Stimulated activated CD4-positive, alpha-beta T cell treated with anti-CD3 and anti-CD28 coated beads, Interleukin-12 subunit alpha, Interleukin-12 subunit beta, amount 100 ng/mL, for 4 hours (primary cell): Measurements from ENCODE around the gene CNKSR1.

Experiments
- DNase-seq: peaks from one replicate; pipeline ENCODE4 v3.0.0-alpha.2; 2020

CNKSR1 gene, protein sequence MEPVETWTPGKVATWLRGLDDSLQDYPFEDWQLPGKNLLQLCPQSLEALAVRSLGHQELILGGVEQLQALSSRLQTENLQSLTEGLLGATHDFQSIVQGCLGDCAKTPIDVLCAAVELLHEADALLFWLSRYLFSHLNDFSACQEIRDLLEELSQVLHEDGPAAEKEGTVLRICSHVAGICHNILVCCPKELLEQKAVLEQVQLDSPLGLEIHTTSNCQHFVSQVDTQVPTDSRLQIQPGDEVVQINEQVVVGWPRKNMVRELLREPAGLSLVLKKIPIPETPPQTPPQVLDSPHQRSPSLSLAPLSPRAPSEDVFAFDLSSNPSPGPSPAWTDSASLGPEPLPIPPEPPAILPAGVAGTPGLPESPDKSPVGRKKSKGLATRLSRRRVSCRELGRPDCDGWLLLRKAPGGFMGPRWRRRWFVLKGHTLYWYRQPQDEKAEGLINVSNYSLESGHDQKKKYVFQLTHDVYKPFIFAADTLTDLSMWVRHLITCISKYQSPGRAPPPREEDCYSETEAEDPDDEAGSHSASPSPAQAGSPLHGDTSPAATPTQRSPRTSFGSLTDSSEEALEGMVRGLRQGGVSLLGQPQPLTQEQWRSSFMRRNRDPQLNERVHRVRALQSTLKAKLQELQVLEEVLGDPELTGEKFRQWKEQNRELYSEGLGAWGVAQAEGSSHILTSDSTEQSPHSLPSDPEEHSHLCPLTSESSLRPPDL

DNA sequence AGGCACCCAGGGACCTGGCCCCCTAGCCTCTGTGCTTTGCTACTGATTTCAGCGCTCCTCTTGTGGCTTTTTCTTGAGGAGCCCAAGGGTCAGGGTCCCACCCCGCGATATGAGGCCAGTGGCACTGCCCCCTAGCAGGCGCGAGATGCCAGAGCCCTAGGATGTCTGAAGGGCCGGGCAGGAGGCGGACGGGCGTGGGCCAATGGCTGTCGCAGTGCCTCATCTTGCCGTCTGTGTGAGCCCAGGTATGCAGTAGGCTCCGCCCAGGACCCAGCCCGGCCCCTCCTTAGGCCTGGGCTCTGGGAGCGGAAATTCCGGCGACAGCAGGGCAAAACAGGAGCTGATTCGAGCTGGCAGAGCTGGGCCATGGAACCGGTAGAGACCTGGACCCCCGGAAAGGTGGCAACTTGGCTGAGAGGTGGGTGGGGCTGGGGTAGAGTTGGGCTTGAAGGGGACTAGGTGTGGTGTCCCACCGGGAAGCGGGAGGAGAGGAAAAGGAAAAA lies at the start of gene CNKSR1:
CNKSR1 (plus strand) TSS at position 310 of the 503 bp plus-strand sequence; CDS start at position 367, 57 bp downstream.
- DNase-seq: no peak

DNA sequence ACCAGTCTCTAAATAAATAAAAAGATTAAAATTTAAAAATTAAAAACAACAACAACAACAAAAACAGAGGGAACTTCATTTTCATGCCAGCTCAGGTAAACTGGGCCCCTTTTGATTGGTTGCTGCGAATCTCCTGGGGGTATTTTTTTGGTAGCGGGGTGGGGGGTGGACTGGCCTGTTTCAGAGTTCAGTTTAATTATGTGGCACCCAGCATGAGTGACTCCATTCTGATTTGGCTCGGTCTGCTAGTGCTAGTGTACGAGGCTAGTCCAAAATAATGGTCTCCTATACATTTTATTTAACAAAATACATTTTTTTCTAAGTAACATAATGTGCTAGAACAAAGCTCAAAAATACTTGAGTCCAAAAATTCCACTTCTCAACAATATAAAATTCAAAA lies 47.5 kb upstream of the CNKSR1 start:
- DNase-seq: no peak

DNA sequence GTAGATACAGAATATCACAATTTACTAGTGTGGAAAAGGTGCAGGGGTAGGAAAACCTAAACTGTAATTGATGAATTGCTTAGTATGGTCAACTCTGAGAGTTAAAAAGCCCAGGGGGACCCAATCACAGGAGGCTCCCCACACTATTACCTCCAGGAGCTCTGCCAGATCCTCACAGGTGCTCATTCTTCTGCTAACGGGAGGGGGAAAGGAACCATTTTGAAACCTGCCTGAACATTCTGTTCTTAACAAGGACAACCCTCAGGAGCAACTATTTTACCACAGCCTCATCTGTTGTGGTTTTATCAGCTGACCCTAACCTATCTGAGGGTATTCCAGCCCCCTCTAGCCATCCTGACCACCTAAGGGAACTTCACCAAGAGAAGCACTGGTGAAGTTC lies 46.6 kb upstream of the CNKSR1 start:
- no peak for DNase-seq

DNA sequence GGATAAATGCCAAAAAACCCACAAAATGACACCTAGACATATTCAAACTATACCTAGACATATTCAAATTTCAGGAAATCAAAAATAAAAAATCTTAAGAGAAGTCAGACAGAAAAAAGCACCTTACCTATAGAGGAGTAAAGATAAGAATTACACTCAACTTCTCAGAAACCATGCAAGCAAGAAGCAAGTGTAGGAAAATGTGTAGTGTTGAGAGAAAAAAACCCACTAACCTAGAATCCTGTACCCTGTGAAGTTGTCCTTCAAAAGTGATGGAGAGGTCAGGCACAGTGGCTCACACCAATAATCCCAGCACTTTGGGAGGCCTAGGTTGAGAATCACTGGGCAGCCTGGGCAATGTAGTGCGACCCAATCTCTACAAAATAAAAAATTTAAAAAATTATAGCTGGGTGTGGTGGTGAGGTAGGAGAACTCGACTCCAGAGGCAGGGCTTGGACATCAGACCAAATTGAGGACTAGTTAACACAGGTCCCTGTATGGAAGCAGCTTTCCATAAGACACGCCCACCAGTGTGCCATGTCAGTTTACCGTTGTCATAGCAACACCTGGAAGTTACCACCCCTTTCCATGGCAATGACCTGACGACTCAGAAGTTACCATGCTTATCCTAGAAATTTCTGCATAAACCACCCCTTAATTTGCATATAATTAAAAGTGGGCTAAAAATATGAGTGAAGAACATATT lies 45.0 kb upstream of the CNKSR1 start:
- DNase-seq: no peak

DNA sequence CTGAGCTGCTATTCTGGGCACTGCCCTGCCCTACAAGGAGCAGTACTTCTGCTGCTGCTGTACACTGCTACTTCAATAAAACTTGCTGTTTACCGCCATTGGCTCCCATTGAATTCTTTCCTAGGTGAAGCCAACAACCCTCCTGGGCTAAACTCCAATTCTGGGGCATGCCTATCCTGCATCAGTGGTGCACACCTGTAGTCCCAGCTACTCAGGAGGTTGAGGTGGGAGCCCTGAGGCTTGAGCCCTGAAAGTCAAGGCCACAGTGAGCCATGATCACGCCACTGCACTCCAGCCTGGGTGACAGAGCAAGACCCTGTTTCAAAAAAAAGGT lies 44.5 kb upstream of the CNKSR1 start:
- DNase-seq: no peak

DNA sequence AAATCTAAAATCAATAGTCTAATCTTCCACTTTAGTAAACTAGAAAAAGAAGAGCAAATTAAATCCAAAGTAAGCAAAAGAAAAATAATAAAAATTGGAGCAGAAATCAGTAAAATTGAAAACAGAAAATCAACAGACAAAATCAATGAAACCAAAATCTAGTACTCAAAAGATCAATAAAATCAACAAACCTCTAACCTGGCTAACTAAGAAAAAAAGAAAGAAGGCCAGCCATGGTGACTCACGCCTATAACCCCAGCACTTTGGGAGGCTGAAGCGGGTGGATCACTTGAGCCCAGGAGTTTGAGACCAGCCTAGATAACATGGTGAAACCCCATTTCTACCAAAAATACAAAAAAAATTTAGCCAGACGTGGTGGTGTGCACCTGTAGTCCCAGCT lies 42.8 kb upstream of the CNKSR1 start:
- DNase-seq: no peak

DNA sequence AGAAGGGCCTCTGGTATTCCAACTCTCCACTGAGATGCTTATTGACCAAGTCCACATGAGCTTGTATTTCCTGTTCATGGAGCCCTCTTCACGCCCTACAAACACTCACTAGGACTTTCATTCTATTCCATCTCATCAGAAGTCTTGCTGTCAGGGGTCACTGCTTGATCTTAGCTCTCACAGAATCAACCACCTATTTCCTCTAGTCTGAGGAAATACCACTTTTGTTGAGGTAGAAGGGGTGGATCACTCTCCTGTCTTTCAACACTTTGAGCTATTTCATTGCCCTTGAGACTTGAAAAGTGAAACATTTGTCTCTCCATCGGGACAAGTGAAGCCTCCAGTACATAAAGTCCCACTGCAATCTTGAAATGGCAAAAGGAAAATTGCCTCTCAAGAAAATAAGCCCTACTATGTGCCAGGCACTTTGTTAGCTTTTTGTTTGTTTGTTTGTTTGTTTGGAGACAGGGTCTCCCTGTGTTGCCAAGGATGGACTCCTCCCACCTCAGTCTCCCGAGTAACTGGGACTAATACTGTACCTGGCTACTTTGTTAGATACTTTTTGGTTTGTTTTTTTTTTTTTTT lies 38.2 kb upstream of the CNKSR1 start:
- DNase-seq: no peak

DNA sequence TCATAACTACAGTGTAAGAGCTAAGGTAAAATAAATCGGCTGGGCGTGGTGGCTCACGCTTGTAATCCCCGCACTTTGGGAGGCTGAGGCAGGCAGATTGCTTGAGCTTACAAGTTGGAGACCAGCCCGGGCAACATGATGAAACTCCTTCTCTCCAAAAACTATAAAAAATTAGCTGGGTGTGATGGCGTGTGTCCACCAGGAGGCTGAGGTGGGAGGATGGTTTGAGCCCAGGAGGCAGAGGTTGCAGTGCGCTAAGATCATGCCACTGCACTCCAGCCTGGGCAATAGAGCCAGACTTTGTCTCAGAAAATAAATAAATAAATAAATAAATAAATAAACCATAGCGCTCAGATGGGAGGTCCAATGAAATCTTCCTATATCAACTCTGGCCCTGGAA lies 35.1 kb upstream of the CNKSR1 start:
- DNase-seq: no peak

DNA sequence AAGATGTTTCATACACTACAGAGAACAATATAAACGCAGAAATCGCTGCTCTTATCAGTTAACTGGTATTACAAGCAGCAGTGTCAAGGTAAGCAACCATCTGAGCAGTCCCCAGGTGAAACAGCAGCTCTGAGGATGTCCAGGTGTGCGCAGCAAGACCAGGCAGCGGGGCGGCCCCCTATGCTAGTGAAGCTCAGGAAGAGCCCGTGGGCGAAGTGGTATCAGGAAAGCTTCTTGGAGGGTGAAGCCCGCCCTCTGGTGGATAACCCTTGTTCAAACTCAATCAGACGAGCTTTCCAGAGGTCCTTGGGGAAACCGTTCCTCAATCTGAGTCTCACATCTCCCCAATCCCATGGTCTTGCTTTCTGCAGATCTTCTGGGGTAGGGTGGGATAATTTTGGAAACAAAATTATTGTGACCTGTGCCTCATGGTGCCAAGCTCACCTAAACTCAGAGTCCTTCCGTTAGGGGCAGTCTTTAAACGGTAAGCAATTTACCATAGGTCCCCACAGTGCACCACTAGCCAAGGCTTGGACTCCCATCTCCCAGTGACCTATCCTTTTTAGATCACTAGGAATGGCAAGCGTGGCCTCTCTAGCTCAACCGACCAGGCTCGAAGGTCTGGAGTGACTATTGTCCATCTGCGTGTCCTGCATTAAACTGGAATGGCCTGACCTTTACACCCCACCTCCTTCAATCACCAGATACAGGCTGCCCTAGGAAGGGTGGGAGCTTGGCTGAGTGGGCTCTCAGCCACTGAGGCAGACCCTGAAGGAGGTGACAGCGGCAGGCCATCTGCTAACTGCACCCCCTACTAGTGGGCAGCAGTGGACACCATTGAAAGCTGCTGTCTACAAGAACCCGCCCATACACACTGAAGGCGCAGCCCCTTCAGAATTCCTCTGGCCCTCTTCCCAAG lies 32.0 kb upstream of the CNKSR1 start:
- peak; percentile 66 for DNase-seq

DNA sequence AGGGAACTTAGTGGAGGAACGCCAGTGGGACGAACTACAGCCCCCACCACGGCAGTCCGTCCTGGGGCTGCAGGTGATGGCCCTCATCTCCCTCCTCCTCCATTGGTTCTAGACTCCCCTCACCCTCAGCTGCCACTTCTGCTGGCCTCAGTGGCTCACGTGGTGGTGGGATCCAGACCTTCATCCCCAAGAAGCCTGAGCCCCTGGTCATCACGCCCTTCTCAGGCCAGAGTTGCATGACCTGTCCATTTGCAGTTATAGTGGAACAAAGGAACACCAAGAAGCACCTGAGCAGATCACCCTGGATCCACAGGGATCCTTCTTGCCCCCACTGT lies 31.4 kb upstream of the CNKSR1 start:
- no peak for DNase-seq

DNA sequence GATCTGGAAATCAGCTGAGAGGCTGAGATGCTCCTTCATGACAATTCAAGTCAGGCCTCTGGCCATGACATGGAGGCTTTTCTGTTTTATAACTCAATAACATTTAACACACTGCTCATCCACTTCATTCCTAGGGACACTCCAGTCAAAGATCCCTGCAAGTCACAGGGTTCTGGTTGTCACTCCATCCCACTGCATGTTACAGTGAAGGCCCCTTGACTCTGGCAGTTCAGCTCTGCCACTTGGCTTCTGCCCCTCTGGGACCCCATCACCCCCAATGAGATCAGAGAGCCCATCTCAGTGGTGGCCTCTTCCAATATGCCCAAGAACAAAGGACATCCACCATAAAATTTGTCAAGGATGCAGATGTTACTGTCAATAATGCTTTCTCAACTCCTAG lies 28.4 kb upstream of the CNKSR1 start:
- no peak for DNase-seq

DNA sequence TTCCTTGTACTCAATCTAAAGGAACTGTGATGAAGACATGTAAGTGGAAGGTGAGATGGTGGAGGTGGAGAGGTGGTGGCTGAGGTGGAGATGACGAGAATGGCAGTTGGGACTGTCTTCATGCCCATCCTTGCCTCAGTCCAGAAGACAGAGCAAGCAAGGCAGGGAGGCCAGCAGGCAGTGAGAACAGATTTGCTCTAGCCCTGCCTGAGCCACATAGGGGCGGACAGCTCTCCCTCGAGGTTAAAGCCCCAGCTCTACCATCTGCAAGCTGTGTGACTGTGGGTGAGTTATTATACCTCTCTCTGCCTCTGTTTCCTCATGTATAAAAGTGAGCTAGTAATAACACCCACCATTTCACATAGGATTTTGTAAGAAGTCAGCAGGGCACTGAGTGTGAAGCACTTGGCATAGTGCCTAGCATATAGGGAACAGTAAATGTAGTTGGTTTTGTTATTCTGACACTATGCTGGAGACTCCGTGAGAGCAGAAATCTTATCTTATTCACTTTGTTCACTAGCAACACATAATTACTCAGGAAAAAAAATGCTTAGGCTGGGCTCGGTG lies 23.2 kb upstream of the CNKSR1 start:
- no peak for DNase-seq

DNA sequence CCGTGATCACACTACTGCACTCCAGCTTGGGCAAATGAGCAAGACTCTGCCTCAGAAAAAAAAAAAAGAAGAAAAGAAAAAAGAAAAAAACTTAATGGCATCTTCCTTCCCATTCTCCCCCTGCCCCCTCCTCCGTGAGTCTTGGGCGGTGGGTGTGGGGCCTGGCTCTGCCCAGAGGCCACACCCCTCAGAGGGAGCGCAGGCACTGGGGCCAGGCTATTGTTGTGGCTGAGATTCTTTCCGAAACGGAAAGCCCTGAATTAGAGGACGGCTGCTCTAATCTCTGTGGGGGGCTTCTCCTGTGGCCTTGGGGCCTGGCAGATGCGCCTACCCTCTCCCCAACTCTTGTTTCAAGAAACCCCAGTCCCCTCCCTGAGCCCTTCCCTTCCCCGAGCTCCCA lies 22.5 kb upstream of the CNKSR1 start:
- DNase-seq: no peak

DNA sequence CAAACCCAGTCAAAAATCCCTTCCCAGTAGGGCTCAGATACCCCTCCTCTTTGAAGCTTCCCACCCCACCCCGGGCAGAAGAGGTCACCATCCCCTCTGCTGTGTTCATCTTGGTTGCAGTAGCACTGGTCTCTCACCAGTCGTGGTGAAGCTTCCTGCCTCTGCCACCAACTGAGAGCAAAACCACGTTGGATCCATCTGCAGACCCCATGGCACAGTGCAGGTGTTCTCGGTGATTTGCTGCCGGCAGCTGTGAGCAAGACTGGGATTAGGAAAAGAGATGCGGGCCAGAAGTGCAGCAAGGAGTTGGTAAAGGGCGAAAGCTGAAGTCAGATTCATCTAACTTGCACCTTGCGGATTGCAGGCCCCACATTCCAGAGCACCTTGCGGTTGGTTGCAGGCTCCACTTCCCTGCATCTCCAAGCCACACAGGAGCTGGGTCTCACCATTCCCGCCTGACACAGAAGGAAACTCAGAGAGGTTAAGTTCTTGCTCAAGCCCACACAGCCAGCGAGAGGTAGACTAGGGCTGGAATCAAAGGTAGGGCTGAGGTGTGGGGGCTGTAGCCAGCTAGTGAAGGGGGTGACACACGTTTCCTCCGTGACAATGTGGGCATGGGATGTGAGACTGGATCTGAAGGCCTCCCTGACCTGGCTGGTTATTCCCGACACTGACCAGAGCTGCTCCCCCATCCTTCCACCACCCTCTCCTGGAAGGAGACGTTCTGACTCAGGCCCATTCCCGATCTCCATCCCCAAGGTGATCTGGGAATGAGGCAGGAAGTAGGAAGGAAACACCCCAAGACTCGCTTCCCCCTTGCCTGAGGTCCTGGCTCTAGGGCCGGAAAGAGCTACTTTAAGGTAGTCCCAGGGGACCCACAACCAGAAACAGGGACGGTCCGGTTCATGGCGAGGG lies 21.7 kb upstream of the CNKSR1 start:
- no peak for DNase-seq

DNA sequence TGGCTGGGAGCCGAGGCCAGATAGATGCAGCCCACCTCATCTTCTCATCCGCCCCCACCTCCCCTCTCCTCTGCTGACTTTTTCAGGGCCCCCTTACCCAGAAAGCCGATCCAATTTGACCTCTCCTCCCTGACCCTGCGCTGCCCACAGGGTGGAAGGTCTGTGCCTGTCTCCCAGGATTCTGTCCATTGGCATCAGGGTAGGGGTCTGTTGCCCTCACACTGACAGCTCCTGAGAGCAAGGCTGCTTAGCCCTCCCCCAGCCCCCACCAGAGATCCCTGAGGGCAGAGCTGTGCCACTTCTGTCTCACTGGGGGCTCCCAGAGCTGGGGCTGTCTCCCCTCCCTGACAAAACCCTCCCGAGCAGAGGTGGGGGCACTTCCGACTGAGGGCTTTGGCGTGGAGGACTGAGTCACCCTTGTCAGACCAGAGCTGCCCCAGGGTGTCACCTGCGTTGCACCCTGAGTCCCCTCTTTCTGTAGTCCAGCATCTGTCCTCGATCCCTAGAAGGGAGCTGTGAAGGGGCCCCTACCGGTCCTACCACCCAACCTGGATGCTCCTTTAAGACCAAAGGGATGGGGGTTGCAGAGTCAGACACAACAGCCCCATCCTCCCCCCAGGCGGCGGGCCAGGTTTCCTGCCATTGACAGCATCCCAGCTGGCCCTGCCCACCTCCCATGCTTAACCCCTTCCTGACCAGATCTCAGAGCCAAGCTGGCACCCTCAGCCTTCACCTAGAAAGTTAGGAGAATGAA lies 20.8 kb upstream of the CNKSR1 start:
- DNase-seq: no peak

DNA sequence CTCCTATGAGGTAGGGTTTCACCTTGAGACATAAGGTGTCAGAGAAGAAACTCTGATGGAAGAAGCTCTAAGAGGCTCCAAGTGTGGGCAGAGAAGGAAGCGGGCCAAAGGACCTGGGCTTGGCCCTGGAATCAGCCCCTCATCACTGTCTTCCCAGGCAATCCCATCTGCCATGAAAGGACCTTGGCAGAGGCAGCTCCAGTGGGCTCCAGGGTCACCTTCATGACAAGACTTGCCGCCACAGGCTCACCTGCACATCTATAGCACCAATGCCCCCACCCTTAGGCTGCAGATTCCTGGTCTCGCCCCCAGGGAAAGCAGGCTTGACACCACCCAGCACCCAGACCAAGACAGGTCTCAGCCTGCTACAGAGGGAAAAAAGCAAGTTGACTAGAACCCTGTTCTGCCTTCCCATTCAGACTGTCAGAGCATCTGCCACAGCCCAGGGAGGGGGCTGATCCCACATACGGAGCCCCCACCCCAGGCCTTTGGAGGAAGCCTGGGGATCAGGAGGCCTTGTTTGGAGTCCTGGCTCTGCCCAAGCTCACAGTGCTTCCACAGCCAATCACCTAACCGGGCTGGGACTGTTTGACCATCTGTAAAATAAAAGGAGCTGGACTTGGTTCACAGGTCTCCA lies 18.9 kb upstream of the CNKSR1 start:
- DNase-seq: no peak

DNA sequence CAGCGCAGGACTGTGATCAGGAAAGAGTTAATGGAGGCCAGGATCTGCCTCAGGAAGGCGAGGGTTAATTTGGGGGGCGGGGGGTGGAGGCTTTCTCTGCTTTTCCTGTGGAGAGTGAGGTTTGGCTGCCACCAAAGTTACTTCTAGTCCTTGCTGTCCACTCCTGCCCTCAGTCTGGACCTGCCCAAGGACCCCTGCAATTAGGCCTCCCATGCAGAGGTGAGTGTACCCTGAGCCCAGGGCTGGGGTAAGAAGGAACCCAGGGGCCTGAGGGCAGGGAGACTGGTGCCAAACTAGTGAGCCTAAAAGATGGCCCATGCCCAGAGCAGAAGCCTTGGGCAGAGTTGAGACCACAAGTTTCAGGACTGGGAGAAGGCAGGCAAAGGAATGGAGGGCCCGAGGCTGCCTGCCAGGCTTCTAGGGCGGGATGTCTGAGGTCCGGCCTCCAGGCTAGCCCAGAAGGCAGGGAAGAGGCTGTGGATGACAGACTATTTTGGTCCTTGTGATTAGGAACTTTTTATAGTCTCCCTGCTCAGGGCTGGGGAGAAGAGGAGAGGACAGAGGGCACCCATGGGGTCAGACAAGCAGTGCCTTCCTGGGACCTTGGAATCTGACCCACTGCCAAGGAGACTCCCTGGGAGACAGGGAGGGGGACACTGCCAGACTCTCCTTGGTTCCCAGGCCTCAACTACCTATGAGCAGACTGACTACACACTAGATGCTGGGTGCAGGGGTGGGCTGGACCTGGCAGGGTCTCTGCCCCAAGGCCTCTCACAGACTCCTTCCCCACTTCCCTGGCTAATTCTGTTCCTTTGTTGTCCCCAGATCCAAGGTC lies 18.2 kb upstream of the CNKSR1 start, which contains the start of gene FAM110D:
FAM110D (plus strand) TSS at position 172 of the 835 bp plus-strand sequence. CDS start 2,213 bp downstream, outside the sequence.
- no peak for DNase-seq

DNA sequence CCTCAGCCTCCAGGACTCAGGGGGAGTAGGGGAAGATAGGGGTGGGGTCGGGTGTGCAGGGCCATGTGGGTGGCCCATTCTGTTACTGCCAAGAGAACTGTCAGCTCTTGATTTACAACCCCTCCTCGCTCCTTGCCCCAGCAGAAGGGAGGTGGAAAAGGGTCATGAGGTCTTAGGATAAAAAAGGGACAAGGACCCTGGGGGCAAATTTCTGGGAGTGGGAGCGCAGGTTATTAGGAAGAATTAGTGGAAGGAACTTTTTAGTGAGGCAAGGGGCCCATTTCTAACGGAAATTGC lies 17.6 kb upstream of the CNKSR1 start:
- DNase-seq: no peak
